SK-N-DZ (cell line): ENCODE measurements around the gene VWF.
A peak's percentile ranks its signal among the peaks of the same experiment; 100 is the strongest.

Experiments
- DNase-seq: peaks from one replicate; pipeline ENCODE4 v3.0.0-alpha.2; 2015; ENCODE audit warnings: low spot score

VWF gene

DNA sequence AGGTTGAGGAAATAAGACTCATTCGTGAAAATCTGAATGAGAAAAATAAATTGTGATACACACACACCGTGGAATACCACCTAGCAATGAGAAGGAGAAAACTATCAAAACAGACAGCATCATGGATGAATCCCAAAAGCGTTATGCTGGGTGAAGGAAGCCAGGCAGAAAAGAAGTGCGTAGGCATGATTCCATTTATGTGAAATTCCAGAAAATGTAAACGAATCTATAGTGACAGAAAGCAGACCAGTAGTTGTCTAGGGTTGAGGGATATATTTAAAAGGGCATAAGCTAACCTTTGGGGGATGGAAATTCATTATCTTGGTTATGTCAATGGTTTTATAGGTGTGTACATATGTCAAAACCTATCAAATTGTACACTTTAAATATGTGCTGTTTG is 136.9 kb downstream of the VWF start:
- no peak for DNase-seq

DNA sequence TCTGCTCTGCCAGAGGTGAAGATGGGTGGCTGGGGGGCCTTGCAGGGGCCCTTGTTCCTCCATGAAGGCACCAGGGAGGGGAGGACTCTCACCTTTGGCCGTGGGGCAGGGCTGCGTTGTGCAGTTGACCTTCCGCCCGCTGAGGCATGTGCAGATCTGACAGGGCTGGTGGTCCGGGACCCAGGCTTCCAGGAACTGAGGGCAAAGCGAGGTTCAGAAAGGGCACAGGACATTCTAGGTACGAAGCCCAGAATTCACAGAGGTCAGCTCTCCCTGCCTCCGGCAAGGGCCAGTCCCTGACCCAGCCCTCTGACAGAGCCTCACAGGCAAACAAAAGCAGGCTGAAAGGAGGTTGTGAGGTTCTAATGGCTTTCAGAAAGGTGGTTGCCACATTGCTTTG is 139.0 kb downstream of the VWF start:
- DNase-seq, result no peak

DNA sequence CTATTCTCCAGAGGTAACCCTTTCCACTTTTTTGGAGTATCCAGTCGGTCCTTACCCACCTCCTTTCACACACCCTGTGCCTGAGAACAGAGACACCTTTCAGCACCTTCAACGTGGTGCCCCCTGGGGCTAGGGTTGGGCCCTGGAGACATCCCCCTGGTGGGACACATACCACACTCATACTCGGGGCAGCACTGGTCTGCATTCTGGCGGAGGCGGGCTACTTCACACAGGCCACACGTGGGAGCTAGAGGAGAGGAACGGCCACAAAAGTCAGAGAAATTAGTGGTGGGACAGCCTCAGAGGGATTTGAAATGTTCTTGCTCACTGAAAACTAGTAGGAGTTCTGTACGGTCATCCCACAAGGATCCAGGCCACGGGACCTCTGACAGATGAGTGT is 139.6 kb downstream of the VWF start:
- DNase-seq, result no peak

DNA sequence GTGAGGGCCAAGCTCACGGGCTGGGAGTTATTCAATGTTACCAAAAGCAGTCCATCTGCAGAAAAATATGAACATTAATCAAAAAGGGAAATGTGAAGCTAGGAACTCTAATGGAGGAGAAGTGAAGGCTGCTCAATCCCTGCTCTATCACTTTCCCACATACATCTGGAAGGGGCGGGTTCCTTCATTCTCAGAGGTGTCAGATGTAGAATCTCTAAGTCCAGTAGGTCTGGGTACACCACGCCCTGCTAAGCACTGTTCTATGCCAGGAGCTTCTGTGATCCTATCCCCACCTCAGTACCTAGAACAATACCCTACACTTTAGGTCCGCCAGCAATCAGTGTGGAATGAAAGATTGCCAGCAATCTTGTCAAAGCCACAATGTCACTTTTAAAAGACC is 142.4 kb downstream of the VWF start:
- DNase-seq, result no peak

DNA sequence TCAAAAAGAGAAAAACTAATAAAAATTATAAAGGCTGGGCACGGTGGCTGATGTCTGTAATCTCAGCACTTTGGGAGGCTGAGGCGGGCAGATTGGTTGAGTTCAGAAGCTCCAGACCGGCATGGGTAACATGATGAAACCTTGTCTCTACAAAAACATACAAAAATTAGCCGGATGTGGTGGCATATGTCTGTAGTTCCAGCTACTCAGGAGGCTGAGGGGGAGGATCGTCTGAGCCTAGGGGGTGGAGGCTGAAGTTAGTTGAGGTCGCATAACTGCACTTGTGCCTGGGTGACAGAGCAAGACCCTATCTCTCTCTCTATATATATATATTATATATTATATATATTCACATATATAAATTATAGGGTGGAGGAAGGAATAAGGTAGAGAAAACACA is 146.9 kb downstream of the VWF start:
- DNase-seq, result no peak

DNA sequence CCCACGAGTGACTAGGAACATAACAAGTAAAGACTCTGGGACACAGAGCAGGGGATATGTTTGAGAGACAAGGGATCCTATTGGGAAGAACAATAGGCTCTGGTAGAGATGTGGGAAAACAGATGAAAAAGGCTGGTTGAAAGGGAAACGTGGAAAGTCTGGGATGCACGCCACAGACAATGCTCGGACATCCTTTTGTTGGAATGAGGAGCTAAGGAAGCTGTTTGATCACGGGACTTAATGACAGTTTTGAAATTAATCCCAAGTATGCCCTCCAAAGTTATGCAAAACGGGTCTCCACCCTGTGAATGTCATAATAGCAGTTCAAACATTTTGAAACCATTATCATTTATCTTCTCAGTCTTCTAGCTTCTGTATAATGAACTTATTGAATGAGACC is 147.8 kb downstream of the VWF start:
- DNase-seq, result no peak

DNA sequence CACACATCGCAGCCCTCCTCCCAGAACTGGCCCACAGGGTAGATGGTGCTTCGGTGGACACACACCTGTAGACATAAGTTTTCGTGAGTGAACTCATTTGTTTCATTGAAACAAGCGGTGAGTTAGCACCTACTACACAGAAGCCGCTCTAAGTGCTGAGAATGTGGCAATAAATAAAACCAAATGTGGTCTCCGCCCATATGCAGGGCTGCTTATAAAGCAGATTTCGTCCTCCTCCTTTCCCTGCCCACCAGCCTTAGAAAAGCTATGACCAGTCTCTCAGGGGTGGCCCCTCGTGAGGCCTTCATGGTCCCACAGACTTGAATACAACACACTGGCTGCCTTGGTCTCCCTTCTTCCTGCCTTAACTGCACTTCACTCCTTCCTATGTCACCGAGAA is 148.3 kb downstream of the VWF start:
- DNase-seq, result no peak

DNA sequence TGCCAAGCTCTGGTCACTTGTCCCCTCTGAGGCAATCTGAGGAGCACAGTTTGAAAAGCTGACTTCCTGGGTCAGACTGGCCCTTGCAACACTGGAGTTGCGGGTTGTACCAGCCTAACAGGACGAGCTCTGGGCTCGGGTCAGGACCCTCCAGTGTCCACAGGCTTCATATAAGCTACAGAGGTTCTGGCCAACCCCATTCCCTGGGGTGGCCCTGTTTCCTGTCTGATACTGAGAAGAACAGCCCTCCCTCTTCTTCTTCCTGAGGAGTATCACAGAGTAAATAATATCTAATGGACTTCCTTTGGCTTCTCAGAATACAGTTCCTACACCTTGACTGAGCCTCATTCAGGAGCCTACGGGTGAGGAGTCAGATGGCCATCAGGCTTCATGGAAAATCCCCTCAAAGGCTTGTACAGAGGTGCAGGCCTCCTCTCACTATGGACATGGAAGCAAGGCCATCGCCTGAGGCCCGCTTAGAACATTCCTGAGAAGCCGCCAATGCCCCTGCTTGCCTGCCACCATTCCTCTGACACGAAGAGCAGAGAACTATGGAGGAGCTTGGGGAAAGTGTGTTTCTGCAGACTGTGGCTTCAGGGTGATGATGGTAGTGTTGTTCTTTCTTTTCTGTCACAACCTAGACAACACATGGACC is 150.9 kb downstream of the VWF start:
- DNase-seq, result no peak

DNA sequence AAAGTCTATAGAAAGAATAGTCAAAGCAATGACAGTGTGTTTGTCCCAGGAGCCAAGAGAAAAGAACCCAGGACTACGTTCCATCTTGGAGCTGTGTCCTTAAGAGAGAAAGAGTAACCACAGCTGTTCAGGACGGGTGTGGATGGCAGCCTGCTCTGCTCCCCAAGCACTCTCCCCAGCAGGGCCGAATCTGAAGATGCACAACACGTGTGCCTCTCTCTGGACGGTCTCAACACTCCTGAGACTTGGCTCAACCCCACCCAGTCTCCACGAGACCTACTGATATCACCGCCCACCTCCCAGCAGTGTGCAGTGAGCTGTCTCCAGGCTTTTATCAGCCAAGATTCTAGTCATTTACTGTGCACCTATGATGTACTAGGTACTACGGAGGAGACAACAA is 152.1 kb downstream of the VWF start:
- DNase-seq, result no peak

DNA sequence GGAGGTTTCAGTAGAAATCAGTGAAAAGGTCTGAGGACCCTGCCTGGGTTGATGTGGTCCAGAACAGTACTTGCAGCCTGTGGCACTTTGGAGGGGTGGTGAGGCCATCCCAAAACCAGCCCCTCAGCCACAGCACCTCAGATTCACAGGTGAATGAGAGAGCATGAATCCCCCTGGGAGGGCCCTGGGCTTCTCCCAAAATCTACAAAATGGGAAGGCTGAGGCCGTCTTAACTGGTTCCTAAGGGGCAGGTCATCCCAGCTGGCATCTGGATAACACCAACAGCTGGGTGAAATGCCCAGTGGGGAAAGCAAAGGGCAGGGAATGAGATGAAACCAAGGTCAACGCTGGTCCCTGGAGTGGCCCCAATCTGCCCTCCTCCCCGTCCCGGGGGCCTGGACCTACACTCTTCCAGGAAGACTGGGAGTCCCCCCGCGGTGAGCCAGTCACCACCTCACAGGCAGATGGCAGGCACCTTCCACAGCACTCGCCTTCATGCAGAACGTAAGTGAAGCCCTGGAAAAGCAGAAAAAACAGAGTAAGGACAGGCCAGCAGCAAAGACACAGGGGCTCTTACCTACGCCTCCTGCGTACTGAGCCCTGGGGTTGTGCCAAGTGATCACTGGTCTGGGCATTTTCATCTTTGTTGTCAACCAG is 153.1 kb downstream of the VWF start:
- DNase-seq, result no peak

DNA sequence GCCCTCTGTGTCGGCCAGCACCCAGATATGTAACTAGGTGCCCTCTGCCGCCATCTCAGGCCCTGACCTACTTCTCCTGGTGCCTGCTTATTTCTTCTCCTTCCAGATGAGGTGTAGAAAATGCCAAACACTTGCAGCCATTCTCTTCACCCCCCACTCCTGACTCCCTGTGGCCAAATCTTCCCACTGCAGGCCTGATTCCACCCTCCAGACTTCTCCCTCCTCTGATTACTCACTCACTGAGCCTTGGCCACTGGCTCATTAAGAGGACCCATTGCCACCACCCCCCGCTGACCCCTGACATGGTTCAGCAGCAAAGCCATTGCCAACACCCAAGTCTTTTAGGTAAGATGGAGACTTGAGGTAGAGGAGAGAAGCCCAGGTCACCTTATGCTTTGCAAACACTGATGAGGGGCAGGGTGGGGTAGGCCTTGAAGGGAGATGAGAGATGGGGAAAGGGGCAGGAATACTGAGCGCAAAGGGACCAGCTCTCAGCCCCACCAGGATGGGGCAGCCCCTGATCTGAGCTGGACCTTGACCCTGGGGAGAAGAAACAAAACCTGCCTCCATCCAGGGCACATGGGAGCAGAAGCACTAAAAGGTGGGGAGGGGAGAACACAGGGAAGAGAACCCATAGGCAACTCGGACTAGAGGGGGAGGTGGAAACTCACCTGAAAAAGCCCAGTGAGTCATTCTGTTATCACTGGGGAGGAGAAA is 154.3 kb downstream of the VWF start:
- no peak for DNase-seq

DNA sequence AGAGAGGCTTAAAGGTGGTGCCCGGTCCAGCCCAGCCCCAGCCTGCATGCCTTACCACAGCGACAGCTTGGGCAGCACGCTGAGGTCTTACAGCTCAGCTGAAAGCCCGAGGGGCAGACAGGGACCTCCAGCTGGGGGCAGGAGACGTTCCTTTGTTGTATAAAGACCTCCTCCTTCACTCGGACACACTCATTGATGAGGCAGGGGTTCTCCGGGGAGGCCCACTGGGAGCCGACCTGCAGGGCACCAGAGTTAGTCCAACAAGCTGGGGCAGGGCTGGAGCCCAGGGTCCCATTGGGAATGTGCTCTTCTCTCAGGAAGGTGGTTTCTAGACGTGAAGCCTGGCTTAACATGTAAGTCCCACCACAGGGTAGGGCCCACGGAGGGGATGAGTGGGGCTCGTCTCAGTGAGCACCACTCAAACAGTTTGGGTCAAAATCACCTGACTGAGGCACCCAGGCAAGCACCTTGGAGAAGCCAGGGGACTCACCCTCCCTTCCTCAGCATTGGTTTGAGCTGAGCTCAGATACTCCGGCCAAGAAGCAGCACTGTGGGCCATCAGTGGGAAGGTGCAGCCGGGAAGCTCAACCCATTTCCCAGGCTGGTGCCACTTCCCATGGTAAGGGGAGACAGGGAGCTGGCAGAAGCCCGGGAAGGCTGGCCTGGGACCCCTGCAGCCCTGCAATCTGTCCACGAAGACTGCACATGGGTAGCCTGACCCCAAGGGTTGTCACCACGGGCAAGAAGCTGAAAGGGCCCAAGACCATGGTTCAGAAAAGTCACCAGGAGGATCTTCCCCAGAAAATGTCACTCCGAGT is 155.1 kb downstream of the VWF start:
- DNase-seq, result no peak

DNA sequence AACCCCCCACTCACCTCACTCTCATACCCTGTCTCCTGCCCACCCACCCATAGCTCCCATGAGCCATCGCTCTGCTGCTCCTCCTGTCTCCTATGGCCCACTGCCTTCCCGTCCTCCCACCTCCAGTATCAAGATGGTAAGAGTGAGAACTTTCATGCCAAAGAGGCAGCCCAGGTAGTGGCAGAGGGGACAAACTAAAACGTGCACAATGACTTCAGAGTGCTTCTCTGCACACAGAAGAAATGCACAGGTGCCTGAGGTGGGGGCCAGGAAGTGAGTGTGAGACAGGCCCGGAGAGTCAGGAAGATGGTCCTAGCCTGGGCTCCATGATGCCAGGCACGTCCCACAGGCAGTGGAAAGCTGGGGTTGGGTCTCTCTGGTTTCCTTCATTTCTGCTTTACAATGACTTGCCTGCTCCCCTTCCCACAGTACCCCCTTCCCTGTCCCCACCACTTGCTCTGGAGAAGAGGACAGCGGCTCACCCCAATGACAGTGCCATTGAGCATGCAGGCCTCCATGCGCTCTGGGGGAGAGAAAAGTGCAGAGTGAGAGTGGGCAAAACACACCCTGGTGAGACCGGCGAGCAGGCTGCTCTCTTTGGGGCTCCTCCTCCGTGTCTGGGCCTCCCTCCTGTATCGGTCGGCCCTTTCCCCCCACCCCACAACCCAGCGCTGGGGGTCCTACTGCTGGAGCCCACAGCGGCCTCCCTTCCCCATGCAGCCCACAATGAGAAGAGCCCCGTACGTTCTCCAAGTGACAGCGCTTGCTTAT is 156.6 kb downstream of the VWF start:
- no peak for DNase-seq

DNA sequence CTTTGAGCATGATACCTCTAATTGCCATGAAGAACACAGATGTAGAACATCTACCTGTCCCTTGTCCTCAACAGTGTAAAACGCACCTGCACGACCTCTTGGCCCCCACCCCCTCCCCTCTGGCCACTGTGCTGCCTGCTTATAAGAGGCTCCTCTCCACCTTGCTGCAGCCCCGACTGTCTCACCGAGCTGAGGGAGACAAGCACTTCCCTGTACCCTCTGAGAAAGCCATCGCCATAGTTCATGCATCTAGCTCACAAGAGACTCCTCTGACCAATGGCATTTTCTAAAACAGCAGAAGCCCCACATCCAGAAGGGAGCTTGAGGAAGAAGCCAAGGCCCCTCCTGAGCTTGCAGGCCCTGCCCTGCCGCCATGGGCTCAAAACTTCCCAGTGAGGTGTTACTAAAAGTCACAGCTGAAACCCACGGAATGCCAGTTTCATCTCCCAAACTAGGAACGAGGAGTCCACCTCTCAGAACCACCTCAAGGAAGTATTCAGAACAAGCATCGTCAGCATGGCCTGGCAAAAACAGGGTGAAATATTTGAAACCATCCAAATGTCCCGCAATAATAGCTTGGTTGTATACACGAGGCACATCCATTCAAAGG is 157.9 kb downstream of the VWF start:
- DNase-seq, result no peak

DNA sequence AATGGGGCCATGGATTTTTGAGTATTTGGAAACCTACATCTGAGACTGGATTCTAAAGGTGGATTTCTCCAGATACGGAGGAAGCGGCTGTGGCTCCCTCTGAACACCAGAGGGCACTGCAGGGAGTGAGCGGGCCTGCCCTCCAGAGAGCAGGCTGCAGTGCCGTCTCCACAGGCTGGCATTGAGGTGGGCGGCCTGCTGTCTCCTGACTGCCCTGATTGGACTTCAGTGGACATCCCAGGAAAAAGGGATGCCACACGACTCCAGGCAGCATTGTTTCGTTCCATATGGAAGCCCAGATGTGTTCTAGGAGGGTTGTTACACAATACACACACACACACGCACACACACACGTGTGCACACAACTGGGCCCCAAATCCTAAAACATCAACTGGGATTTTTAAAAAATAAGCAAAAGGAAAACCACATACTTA is 158.5 kb downstream of the VWF start:
- peak; percentile 65 for DNase-seq

DNA sequence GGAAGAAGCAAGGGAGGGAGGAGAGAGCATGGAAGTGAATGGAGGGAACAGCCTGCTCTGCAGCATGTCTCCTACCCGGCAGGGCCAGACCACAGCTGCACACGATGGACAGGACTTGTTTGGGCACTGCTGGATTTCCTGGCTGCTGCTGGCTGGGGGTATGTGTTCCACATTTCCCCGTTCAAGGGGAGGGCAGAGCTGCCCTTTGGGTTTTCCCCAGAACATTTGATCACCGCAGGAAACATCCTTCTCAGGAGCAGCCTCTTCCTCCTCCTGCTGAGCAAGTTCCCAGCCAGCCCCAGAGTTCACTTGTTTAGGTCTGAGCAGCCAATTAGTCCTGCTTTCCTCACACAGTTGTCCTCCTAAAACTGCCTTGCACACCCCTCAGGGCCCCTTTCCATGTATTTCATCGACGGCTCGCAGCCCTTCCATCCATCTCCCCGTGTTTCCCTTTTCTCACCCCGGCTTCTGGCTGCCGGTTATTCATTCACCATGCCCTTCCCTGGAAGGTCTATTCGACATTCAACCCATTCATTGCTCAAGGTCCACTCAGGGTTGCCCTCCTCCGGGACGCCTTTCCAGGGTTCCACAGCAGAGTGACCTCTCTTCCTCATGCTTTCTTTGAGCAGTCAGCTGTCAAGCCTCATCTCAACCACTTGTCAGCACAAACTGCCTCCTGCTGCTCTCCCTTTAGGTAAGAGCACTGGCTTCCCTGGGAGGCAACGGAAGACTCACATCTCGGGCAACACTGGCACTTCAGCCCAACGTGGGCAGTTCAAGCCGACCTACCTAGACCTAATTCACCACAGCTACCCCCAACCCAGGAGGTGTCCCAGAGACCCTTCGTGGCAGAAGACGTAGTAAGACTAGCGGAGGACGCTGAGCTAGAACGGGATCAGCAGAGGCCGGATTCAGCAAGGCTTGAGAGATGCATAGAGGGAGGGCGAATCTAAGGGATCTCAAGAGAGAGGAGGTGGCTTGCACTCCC is 159.3 kb downstream of the VWF start:
- no peak for DNase-seq

DNA sequence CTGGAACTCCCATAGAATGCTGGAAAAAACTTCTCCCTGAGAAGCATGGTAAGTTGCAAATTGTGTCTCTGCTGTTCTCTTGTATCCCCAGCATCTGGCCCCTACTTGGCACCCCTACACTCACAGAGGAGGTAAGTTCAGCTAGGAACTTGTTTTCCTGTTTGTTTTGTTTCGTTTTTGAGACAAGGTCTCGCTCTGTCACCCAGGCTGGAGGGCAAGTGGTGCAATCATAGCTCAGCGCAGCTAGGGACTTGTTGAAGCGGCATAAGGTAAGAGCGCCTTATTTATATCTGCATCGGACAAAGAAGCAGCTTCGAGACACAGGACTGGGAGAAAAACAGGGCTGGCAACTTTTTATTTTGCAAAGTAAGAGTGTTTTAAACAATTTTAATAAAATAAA is 161.0 kb downstream of the VWF start:
- no peak for DNase-seq

DNA sequence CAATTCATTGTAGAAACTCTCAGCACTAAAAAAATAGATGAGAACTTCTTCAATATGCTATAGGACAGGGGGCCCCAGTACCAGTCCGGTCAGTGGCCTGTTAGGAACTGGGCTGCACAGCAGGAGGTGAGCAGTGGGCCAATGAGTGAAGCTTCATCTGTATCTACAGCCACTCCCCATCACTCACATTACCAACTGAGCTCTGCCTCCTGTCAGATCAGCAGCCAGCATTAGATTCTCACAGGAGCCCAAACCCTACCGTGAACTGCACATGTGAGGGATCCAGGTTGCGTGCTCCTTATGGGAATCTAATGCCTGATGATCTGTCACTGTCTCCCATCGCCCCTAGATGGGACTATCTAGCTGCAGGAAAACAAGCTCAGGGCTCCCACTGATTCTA is 163.7 kb downstream of the VWF start:
- DNase-seq, result no peak

DNA sequence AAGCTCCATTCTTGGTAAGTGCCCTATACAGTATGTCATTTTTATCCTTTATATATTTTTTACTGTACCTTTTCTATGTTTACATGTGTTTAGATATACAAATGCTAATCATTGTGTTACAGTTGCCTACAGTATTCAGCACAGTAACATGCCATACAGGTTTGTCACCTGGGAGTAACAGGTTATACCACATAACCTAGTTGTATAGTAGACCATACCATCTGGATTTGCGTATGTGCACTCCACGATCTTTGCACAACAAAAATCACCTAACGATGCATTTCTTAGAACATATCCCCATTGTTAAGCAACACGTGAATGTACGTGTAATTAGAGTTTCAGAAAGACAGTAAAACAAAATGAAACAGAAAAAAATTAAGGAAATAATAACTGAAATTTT is 167.5 kb downstream of the VWF start:
- no peak for DNase-seq

DNA sequence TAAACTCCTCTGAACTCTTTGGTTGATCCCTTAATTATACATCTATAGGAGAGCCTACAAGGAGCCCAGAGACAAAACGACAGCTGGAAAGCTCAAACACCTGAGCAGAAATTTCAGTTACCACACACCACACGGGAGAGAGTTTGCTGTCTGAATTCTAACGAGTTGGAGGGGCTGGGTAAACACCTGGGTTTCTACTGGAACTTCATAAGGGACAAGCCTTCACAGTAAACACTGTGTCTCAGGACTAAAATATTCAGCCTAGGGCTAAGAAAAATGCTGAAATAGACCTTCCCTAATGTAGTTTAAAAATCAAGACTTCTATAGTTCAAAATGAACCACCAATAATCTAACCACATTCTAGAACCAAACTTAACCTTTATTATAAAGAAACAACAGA is 169.8 kb downstream of the VWF start:
- no peak for DNase-seq
